ENCODE results near the gene FILIP1.

FILIP1 gene

DNA sequence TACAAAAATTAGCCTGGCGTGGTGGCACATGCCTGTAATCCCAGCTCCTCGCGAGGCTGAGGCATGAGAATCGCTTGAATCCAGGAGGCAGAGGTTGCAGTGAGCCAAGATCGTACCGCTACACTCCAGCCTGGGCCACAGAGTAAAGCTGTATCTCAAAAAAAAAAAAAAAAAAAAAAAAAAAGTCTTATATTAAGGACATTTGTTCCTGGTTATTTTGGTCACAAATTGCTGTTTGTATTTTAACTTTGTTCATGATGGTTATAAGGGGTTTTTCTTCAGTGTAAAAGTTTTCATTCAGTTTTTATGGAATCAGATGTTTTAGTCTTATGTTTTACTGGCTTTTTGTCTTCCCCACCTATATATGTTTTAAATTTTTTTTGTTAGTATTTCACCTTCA, 13.9 kb downstream of the FILIP1 start:
- TF ChIP-seq, protein P1, sequence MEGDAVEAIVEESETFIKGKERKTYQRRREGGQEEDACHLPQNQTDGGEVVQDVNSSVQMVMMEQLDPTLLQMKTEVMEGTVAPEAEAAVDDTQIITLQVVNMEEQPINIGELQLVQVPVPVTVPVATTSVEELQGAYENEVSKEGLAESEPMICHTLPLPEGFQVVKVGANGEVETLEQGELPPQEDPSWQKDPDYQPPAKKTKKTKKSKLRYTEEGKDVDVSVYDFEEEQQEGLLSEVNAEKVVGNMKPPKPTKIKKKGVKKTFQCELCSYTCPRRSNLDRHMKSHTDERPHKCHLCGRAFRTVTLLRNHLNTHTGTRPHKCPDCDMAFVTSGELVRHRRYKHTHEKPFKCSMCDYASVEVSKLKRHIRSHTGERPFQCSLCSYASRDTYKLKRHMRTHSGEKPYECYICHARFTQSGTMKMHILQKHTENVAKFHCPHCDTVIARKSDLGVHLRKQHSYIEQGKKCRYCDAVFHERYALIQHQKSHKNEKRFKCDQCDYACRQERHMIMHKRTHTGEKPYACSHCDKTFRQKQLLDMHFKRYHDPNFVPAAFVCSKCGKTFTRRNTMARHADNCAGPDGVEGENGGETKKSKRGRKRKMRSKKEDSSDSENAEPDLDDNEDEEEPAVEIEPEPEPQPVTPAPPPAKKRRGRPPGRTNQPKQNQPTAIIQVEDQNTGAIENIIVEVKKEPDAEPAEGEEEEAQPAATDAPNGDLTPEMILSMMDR (IDR thresholded peaks at IDR 0.05; ENCODE audit: borderline replicate concordance, insufficient read depth, low read depth, low read length): no peak

DNA sequence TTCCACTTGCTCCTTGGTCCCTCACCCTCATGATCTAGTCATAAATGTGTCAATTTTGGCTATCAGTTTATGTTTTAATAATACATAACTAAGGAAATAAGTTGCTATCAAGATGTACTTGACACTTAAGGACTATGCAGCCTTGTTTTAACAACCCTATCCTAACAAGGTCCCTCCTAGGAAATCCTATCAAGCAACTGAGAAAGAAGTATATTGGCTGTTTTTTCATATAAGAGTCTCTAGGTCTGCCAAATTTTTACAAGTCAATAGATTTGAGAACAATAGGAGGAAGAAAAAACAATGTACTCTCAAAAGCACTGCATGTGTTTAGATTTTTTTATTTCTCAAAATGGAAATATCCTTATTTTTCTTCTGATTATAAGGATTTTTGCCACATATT, 14.7 kb downstream of the FILIP1 start:
- TF ChIP-seq, protein P1 (IDR thresholded peaks at IDR 0.05; ENCODE audit: borderline replicate concordance, insufficient read depth, low read depth, low read length): no peak
- no peak overlapping the region for H3K4me3 ChIP-seq (ENCODE audit: low read depth, low read length)

More for the DNA sequence above, 13.9 kb downstream of the FILIP1 start:
- no peak overlapping the region for H3K4me3 ChIP-seq (ENCODE audit: low read depth, low read length)

DNA sequence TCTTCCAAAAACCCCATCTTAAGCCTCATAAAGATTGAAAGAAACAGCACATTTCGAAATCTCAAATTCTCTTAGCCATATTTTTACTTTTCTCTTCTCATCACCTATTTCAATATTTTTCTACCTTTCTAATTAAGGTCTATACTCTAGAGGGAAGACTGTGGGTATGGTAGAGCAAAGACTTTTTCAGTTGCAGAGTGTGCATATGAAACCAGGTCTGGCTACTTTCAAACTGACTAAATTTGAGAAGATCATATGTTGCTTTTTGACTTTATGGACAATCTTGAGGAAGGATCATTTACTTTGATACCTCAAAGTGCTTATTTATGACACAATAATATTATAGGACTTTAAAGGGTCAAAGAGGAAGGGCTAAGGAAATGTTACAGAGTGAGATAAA, 20.7 kb downstream of the FILIP1 start:
- H3K4me3 ChIP-seq (ENCODE audit: low read depth, low read length): no peak overlapping the region
- TF ChIP-seq, protein P1 (IDR thresholded peaks at IDR 0.05; ENCODE audit: borderline replicate concordance, insufficient read depth, low read depth, low read length): no peak

DNA sequence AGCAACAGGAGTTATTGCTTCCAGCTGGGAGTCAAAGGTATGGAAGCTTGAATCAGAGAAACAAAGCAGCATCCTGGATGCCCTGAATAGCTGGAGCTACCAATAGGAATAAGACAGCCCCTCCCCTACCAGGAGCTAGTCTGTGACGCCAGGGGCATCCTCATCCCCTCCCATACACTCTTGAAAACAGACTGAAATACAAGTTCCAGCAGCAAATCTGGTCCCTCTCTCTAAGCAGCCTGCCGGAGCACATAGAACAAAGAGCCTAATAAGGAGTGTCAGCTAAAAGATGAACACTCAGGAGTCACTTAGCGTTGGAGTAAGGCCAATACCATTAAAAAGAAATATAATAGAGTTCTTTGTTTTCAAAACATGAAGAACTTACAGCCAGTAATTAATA, 25.6 kb downstream of the FILIP1 start:
- TF ChIP-seq, protein P1 (IDR thresholded peaks at IDR 0.05; ENCODE audit: borderline replicate concordance, insufficient read depth, low read depth, low read length): no peak
- H3K4me3 ChIP-seq (ENCODE audit: low read depth, low read length): no peak overlapping the region

DNA sequence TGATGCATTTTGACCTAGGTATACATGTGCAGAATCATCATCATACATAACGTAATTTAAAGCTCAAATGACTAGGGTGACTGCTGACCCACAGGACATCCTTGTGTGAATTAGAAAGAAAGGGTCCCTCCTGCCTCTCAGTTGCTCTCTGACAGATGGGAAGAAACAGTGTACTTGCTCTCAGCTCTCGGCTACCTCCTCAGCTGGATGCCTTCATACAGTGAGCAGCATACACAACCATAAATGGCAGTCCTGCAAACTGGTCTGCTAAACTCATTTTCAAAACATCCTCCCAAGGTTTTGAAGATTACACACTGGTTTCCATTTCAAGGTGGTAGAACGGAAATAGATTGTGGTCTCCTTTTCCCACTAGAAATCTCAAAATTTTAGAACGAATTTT, 26.3 kb downstream of the FILIP1 start:
- TF ChIP-seq, protein P1 (IDR thresholded peaks at IDR 0.05; ENCODE audit: borderline replicate concordance, insufficient read depth, low read depth, low read length): no peak

DNA sequence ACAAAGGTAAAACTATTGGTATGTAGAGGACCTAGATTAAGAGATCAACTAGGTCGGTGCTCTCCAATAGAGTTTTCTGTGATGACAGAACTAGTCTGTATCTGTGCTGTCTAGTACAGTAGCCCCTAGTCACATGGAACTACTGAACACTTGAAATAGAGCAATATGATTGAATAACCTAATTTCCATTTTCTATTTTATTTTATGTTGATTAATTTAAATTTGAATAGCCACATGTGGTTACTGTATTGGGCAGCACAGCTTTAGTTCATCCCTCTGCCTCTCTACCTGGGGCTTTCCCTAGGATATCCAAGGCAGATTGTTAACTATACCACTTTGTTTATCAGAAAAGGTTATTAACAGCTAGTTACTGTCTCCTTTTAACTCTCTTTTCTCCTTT, 27.0 kb downstream of the FILIP1 start:
- no peak overlapping the region for H3K4me3 ChIP-seq (ENCODE audit: low read depth, low read length)
- TF ChIP-seq, protein P1 (IDR thresholded peaks at IDR 0.05; ENCODE audit: borderline replicate concordance, insufficient read depth, low read depth, low read length): no peak

More for the DNA sequence above, 26.3 kb downstream of the FILIP1 start:
- no peak overlapping the region for H3K4me3 ChIP-seq (ENCODE audit: low read depth, low read length)

DNA sequence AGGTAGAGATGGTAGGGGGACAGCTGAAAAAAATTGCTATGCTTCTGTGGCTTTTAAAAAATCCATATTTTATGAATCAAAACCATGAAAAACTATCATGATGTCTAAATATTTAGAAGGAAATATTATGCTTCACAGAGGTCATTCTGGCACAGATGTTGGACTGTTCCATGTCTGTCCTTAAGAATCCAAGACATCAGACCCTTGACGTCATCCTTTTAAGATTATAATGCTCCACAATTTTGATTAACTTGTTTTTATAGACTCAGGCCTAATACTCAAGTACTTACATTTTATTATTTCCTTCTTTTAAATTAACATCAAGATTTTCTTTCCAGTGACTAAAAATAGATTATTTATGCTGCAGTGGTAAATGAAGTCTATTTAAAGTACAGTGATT, 29.7 kb downstream of the FILIP1 start:
- TF ChIP-seq, protein P1 (IDR thresholded peaks at IDR 0.05; ENCODE audit: borderline replicate concordance, insufficient read depth, low read depth, low read length): no peak
- no peak overlapping the region for H3K4me3 ChIP-seq (ENCODE audit: low read depth, low read length)

Data from GM12875 (cell line).